DMS79 (cell line): Measurements from ENCODE around the gene MAP4.

Experiments used
- DNase-seq: peaks from one replicate; lab custom pipeline; 2025; lab: John Stamatoyannopoulos, UW

MAP4 gene

DNA sequence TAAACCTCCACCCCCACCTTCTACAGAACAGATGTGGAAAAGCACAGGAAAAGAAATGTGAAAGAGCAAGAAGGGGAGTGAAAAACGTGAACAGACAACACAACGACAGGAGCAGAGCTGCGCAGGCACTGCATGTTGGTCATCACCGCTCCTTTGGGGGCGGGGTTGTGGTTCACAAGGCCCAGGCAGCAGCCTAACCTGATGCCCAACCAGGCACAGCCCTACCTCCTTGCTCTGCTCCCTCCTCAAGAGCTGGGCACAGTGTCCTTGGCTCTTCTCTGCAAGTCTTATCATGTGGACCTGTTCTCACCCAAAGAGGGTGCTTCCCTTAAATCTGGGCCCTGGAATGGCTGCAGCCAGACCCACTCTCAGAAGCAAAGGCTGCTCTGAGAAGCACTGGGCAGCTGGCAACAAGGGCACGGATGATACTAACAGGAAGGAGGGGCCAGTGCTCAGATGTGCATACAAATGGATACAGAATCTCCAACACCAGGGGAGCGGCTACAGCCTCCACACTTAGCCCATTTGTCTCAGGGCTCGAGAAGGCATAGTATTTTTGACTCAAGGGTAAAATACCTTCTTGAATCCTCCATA lies 148.7 kb downstream of the MAP4 start:
- no peak for DNase-seq

DNA sequence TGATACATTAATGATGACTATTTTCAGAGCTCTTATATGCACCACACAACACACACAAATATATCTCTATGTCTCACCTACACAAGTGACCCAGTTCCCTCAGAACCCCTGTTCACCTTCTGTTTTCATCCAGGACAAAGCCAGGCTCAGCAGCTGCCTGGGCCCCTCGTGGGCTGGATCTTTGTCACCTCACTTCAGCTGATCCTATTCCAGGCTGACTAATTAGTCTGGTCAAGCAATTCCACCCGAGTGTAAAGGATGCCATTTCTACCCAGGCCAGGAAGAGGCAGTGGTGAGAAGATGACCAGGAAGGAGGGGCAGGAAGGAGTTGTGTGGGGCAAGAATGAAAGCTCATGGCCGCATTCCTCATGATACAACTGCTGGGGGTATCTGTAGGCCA lies 151.0 kb downstream of the MAP4 start:
- no peak for DNase-seq

DNA sequence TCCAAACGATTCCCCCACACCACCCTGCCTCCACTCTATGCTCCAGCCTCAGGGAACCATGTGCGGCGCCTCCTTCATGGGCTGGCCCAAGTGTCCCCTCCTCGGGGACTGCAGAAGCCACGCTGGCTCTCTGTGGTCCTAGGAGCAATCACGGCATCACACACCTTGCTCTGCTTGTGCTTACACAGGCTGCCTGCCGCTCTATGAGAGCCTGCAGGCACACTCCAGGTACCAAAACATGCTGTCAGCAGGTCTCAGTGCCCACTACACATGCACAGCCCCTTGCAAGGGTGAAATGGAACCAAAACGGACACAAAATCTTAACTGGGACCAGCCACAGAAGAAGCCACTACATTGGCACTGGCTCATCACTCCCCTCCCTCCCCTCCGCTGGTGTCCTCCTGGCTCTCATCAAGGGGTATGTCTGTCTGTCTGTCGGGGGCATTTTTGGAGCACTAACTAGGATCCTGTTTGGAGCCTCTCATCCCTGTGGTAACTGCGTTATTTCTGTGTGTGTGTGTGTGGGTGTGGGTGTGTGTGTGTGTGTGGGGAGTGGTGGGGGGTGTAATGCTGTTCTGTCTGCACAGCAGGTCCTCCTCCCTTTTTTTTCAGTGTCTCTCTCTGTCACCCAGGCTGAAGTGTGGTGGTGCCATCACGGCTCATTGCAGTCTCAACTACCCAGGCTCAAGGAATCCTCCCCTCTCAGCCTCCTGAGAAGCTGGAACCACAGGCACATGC lies 152.7 kb downstream of the MAP4 start:
- DNase-seq, result no peak

DNA sequence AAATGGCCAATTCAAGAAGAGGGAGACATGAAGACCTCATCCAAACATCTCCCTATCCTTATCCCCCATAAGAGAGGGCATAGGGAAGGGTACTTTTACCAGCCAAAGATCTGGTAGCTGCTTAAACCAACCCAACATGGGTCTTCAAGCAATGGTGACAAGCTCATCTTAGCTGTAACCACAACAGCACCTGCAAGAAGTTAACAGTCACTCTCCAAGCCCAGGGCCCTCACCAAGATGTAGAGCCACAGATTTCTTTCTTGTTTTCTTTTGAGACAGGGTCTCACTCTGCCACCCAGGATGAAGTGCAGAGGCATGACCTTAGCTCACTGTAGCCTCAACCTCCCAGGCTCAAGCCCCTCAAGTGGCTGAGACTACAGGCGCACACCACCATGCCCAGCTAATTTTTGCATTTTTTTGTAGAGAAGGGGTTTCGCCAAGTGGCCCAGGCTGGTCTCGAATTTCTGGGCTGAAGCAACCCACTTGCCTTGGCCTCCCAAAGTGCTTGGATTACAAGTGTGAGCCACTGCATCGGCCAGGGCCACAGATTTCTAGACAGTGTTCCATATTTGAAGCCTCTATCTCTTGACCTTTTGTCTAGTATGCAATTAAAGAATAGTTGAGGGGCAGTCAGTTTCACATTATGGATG lies 156.1 kb downstream of the MAP4 start:
- no peak for DNase-seq

DNA sequence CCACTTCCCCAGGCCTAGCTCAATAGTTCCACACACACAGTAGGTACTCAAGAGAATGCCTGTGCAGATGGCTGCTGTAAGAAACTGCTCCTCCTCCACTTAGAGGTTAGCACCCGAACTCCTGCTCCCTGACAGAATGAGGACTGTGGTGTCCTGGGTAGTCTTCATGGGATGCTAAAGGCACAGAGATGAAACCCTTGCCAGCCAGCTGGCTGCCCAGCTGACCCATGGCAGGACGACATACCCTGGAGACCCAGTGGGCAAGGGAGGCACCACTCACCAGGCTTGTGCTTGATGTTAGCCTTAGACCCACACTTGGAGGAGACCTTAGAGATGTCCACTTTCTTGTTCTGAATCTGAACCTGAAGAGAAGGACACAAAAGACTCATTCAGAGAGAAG lies 159.1 kb downstream of the MAP4 start:
- DNase-seq, result no peak

DNA sequence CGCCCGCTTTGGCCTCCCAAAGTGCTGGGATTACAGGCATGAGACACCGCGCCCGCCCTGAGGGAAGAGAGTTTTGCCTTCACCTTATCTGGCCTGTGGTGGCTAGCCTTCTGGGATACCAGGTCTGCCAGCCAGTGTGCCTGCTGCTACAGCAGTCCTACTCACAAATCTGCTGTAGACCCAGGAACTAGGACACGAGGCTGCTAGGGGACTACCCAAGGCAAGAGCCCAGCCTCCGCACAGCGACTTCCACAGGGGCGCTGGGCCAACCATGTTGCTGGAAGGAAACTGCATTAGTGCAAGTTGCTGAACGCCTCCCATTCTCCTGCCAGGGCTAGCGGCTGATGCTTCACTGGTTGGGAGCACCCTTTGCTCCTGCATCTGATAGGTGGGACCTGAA lies 159.5 kb downstream of the MAP4 start:
- DNase-seq, result no peak

DNA sequence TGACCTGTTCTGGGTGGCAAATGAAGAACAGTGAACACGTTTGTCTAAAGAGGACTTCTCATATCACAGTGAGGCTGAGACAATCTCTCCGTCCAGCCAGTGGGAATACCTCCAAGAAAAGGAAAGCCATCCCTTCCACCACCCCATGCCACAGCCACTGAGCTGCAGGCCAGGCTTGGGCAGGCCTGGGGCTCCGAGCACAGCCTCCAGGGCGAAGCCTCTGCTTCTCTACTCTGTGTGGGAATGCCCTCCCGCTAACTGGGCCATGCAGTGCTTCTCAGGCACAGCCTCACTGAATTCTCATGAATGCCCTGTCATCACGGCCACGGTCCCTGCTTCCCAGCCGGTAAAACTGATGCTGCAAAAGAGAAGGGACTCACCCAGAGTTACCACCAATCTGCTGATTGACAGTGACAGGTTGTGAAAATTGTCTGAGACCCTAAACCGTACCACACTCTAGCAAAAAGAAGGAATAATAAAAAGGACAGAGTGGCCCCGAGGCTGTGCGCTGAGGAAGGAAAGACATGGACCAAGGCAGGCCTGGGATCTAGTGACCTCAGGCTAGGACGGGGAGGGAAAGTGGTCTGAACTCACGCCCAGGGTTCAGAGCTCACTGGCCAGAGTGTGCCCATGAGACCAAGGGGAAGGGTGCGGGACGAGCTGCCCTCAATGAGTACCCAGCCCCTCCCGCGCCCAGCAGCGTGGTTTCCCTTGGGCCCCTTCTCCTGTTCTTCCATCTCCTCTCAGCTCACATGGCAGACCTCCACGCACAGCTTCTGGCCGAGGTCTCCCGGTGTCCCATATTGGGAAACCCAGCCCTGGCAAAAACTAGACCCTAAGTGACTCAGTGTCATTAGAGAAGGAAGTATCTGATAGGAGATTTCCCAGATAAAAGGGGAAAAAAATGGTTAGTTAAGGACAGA lies 160.5 kb downstream of the MAP4 start:
- no peak for DNase-seq

DNA sequence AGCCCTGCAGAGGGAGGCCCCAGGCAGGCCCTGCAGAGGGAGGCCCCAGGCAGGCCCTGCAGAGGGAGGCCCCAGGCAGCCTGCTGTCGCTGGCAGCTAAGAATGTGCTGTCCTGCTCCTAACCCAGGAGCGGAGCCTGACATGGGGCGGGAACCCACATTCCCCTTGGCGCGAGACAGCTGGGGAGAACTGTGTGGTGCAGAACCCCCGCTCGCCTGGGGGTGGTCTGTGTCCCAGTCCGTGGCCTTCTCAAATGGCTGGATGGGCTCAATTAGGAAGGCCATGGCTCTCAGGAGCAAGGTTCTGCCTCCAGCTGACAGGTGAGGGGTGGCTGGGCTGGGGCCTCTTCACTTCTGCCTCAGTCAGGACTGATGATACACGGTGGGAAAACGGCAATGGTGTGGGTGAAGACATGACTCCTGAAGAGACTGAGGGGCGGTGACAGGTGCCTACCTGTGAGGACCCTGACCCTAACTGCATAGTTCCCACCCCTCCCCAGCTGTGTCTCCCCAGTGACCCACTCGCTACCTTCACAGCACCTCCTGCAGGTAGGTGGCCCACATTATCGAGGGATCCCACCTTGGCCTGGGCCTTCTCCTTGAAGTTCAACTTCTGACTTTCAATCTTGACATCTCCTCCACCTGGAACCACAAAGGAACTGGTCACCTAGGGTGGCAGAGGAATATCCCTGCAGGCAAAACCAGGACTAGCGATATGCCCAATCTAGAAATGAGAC lies 161.3 kb downstream of the MAP4 start:
- DNase-seq, result no peak

DNA sequence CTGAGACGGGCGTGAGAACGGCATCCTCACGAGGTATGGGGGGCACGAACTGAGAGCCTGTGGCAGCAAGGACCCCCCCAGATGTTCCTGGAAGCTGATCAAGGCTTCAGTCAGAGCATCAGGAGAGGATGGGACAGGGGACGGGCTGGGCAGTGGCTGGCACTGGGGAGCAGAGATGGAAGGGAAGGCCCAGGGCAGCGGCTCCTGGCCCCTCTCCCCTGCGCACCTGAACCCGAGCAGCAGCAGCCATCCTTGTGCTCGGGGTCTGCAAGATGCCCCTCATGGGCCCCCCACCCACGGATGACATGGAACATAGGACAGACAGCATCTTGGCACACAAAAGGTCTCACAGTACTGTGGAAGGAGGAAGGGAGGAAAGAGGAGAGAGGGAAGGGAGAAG lies 161.9 kb downstream of the MAP4 start:
- no peak for DNase-seq

DNA sequence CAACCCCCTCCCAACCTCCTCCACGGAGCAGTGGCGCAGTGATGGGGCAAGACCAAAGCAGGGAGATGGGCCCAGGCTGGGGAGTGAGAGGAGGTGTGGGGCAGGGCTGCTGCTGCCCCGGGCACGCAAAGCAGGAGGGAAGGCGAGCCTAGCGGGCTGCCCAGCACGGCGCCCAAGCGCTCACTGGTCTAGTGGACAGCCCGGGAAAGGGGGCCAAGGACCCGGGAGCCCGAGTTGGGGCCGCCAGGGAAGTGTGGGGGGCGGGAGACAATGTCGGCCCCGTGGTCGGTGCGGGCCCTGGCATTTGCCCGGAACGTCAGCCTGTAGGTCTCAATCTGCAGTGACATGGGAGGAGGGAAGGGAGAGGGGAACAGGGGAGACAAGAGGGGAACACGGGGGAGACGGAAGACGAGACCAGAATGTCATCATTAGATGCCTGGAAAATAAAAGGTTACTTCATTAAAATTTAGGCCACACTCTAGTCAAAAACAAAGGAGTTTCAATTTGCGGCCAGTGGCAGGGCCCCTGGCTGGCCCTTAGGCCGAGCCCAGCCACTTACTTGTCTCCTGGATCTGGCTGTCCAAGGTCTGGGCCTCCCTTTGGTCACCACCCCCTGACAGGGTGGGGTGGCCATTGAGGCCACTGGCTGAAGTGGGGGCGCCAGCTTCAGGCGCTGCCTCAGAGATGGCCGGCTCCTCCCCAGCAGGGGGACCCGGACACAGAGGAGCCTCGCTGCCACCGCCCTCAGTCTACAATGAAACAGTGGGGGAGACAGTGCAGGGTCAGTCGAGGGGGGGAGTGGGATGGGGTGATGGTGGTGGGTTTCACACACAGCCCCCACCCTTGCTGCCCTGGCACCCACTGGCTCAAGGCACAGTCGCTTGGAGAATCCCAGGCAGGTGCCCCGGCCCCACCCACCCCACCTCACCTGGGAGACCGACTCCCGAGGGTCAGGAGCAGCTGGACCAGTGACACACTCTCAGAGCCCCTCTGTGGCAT lies 163.3 kb downstream of the MAP4 start:
- no peak for DNase-seq

DNA sequence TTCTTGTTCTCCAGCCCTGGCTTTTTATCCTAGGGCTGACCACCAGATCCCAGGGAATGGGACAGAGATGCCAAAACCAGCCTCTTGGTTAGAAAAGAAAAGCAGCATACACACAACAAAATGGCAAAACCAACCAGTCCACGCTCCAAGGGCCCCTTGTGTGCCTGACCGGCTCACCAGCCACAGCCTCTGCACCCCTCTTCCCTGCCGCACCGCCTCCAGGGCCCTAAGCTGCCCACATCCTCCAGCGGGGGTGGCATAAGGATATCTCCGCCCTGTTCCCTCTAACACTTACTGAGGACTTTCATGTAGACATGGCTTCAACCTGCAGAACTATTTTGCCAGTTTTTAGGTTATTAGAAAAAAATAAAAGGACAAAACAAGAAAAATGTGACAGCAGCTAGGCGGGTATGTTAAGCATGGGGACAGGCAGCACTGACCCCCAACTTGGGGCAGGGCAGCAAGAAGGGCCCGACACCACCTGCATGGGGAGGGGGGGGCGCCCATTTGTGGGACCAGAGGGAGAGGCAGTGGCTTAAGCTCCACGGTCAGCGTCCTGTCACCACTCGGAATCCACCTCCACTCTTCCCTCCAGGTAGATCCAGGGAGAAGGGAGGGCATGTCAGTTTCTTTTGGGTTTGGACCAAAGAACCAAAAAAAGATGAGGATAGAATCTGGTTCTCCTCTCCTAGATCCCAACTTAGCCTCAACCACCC lies 164.2 kb downstream of the MAP4 start:
- DNase-seq, result no peak

DNA sequence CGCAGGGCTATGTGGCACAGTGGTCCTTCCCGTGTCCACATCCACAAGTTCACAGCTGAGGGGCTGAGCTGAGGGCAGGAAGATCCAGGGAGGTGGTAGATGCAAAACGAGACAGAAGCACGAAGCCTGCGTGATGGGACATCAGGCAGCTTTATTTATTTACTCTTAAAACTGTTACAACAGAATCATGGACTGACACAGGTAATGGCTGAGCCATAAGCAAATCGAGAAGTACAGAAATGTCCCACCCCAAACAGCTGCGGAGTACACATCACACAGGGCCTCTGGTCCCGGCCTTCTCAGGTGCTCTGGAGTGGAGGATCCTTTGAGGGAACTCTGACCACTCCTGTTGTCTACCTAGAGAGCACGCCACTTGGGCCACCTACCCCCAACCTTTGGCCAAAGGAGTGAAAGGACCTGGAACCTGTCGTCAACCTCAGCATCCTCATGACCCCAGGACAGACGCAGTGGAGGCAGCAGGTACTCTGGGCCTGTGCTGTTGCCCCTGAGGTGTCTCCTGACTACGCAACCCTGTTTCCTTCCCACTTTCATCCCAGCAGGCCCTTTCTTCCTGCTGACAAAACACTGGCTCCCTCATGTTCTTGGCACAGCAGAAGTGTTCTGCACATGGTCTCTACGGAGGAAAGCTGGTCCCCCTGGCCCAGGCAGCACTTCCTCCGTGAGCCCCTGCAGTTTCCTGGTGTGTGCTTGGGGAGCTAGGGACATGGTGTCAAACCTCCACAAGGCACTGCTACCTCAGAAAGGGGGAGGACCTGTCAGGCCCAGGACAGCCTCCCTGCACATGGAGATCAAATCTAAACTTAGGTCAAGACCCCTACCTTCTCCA lies 165.4 kb downstream of the MAP4 start:
- no peak for DNase-seq

DNA sequence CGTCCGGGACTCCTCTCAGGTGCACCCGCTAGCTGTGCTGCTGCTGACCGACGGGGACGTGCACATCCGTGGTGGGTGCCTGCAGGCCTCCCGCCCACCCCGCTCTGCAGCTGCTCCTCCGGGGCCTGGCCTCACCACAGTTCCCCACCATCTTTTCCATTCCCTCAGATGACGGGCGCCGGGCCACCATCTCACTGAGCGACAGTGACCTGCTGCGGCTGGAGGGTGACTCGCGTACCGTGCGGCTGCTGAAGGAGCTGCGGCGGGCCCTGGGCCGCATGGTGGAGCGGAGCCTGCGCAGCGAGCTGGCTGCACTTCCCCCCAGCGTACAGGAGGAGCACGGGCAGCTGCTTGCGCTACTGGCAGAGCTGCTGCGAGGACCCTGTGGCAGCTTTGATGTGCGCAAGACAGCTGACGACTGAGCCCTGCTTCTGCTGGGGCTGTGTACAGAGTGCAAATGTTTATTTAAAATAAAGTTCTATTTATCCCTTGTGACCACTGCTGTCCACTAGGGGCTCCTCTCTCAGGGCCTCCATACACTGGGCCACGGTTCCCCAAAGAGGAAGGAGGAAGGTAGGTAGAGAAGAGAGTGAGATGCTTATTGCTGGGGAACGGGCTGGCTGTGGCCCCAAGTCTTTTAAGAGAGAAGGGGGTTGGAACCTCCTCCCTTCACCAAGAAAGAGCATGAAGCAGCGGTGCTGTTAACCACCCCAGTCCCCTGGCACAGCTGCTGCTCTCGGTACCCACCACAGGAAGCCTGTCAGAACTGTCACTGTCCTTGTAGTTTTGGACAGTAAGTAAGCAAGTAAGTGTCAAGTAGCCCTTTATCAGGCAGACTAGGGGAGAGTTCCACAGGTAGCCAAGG lies 166.3 kb downstream of the MAP4 start:
- DNase-seq, result no peak

DNA sequence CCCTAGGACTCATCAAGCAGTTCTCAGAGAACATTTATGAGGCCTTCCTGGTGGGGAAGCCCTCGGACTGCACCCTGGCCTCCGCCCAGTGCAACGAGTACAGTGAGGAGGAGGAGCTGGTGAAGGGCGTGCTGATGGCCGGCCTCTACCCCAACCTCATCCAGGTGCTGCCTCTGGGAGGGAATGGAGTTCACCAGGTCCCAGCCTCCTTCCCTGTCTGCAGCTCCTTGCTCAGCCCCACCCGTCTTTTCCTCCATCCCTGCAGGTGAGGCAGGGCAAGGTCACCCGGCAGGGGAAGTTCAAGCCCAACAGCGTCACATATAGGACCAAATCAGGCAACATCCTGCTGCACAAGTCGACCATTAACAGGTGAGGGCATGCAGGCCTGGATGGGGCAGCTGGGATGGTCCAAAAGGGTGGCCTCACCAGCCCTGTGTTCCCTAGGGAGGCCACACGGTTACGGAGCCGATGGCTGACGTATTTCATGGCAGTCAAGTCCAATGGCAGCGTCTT lies 167.0 kb downstream of the MAP4 start:
- no peak for DNase-seq

DNA sequence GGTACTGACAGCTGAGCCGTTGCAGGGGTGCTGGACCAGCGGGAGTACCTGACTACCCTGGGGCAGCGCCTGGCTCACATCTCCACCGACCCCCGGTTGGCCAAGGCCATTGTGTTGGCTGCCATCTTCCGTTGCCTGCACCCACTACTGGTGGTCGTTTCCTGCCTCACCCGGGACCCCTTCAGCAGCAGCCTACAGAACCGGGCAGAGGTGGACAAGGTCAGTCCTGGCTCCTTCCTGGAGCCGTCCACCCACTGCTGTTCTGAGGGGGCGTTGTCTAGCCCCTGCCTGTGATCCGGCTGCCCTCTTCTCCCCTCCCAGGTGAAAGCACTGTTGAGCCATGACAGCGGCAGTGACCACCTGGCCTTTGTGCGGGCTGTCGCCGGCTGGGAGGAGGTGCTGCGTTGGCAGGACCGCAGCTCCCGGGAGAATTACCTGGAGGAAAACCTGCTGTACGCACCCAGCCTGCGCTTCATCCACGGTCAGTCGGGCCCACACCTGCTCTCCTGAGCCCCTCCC lies 167.6 kb downstream of the MAP4 start:
- DNase-seq, result no peak

DNA sequence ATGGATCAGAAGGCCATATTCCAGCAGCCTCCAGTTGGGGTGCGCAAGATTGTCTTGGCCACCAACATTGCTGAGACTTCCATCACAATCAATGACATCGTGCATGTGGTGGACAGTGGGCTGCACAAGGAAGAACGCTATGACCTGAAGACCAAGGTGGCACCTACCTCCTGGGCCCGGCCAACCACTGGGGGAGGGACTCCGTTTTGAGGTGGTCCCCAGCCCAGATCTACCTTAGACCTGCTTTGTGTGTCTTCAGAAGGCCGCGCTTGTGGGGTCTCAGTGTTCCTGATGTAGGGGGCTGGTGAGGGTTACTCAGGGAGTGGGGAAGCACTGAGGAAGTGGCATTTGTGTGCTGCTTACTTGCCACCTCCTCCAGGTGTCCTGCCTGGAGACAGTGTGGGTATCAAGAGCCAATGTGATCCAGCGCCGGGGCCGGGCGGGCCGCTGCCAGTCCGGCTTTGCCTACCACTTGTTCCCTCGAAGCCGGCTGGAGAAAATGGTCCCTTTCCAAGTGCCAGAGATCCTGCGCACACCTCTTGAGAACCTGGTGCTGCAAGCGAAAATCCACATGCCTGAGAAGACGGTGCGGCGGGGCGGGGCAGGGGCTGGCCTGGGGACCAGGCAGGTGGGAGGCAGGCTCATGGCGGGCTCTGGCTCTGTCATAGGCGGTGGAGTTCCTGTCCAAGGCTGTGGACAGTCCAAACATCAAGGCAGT lies 168.3 kb downstream of the MAP4 start:
- DNase-seq, result no peak

DNA sequence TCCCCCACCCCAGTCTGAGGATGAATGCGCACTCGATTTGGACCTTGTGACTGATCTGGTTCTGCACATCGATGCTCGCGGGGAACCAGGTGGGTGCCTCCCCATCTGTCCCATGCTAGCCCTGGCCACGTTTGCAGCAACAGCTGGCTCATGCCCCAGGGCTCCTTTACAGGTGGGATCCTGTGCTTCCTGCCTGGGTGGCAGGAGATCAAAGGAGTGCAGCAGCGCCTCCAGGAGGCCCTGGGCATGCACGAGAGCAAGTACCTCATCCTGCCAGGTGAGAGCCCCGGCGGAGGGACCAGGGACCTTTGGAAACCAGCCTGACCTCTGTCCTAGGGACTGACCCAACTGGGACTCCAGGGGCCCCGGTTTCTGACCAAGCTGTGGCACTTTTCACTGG lies 169.0 kb downstream of the MAP4 start:
- DNase-seq, result no peak
